ENCODE results near the gene UCHL1. TPM values are rescaled to one million over a fixed set of nuclear protein-coding genes. Genes with fewer than 3 reads are reported as not detected.
"Not testable (repeated sequence)": the region's sequence is repeated elsewhere in the genome, so short reads cannot be mapped to it uniquely, and the experiment has no call there.

The UCHL1 gene
- total RNA-seq, 1 donor from 2014 or later = 23.6 TPM

- no peak for DNase-seq (ENCODE audit: low spot score)
Measured at GRCh38 chr4:41236508-41236907, 20.2 kb upstream of the UCHL1 start.

- no peak for DNase-seq (ENCODE audit: low spot score)
Measured at GRCh38 chr4:41241919-41242318, 14.8 kb upstream of the UCHL1 start.

GRCh38 chr4:41245983-41246382 is 10.7 kb upstream of the UCHL1 start:
- no peak for DNase-seq (ENCODE audit: low spot score)

- DNase-seq (ENCODE audit: low spot score) = peak; percentile 18
Measured at GRCh38 chr4:41256131-41256739, 493 bp upstream of the UCHL1 start.

- DNase-seq (ENCODE audit: low spot score) = peak; percentile 49
Measured at GRCh38 chr4:41257257-41257901, 651 bp downstream of the UCHL1 start.

GRCh38 chr4:41257906-41258305 is 1.2 kb downstream of the UCHL1 start:
- DNase-seq (ENCODE audit: low spot score) = no peak

GRCh38 chr4:41258783-41259182 is 2.1 kb downstream of the UCHL1 start:
- DNase-seq (ENCODE audit: low spot score) = peak; percentile 65

- no peak for DNase-seq (ENCODE audit: low spot score)
Measured at GRCh38 chr4:41260116-41260733, 3.5 kb downstream of the UCHL1 start.

GRCh38 chr4:41262198-41262597 is 5.5 kb downstream of the UCHL1 start:
- no peak for DNase-seq (ENCODE audit: low spot score)

- DNase-seq (ENCODE audit: low spot score) = no peak
Measured at GRCh38 chr4:41264212-41264611, 7.5 kb downstream of the UCHL1 start.

- DNase-seq (ENCODE audit: low spot score) = no peak
Measured at GRCh38 chr4:41267997-41268396, 11.3 kb downstream of the UCHL1 start.

- no peak for DNase-seq (ENCODE audit: low spot score)
Measured at GRCh38 chr4:41268721-41269517, 12.2 kb downstream of the UCHL1 start.

GRCh38 chr4:41269682-41270081 is 13.0 kb downstream of the UCHL1 start:
- no peak for DNase-seq (ENCODE audit: low spot score)

- DNase-seq (ENCODE audit: low spot score) = not testable (repeated sequence)
Measured at GRCh38 chr4:41275931-41276330, 19.2 kb downstream of the UCHL1 start.

GRCh38 chr4:41280010-41280409 is 23.3 kb downstream of the UCHL1 start:
- no peak for DNase-seq (ENCODE audit: low spot score)

GRCh38 chr4:41281038-41281634 is 24.4 kb downstream of the UCHL1 start:
- DNase-seq (ENCODE audit: low spot score) = peak; percentile 87

GRCh38 chr4:41282366-41282765 is 25.6 kb downstream of the UCHL1 start:
- DNase-seq (ENCODE audit: low spot score) = no peak

GRCh38 chr4:41285202-41285863 is 28.6 kb downstream of the UCHL1 start:
- DNase-seq (ENCODE audit: low spot score) = no peak

GRCh38 chr4:41285864-41286235 is 29.1 kb downstream of the UCHL1 start:
- no peak for DNase-seq (ENCODE audit: low spot score)

- DNase-seq (ENCODE audit: low spot score) = peak; percentile 21
Measured at GRCh38 chr4:41287005-41287404, 30.3 kb downstream of the UCHL1 start.

- no peak for DNase-seq (ENCODE audit: low spot score)
Measured at GRCh38 chr4:41287852-41288251, 31.1 kb downstream of the UCHL1 start.

Data from umbilical cord (tissue), 2 donors.